Osteocyte (in vitro differentiated cells): ENCODE data around the gene RNF2. TPM values are rescaled to one million over a fixed set of nuclear protein-coding genes. Genes with fewer than 3 reads are reported as not detected.

Experiments
- DNase-seq: peaks from one replicate; pipeline ENCODE4 v3.0.0; 2021; ENCODE audit warnings: mixed read lengths; ENCODE audit not compliant: unreplicated experiment; ENCODE audit errors: extremely low spot score
- H3K27ac Mint-ChIP-seq: one replicate; pipeline ENCODE4 v1.8.0; 2021; ENCODE audit warnings: mild to moderate bottlenecking, mixed read lengths; ENCODE audit not compliant: unreplicated experiment
- H3K27me3 Mint-ChIP-seq: one replicate; pipeline ENCODE4 v1.8.0; 2021; ENCODE audit warnings: mixed read lengths; ENCODE audit not compliant: unreplicated experiment
- H3K36me3 Mint-ChIP-seq: one replicate; pipeline ENCODE4 v1.8.0; 2021; ENCODE audit warnings: mixed read lengths; ENCODE audit not compliant: unreplicated experiment
- H3K4me1 Mint-ChIP-seq: one replicate; pipeline ENCODE4 v1.8.0; 2021; ENCODE audit warnings: mixed read lengths; ENCODE audit not compliant: unreplicated experiment
- H3K4me3 Mint-ChIP-seq: one replicate; pipeline ENCODE4 v1.8.0; 2021; ENCODE audit warnings: mild to moderate bottlenecking, moderate library complexity, mixed read lengths; ENCODE audit not compliant: unreplicated experiment
- H3K9me3 Mint-ChIP-seq: one replicate; pipeline ENCODE4 v1.8.0; 2021; ENCODE audit warnings: mixed read lengths; ENCODE audit not compliant: unreplicated experiment
- CTCF ChIP-seq: fragments of 200-600 bp; sonication (generic); IDR thresholded peaks from 2 replicates; pipeline ENCODE4 v1.5.0; 2021; ENCODE audit warnings: antibody characterized with exemption, mild to moderate bottlenecking, moderate library complexity
- total RNA-seq: library from RNA; stranded (reverse); gene quantifications from 2 replicates; pipeline ENCODE4 v1.2.1, GENCODE V29; 2021

Gene RNF2
- total RNA-seq, 1 donor from 2014 or later = 19.5 TPM

DNA sequence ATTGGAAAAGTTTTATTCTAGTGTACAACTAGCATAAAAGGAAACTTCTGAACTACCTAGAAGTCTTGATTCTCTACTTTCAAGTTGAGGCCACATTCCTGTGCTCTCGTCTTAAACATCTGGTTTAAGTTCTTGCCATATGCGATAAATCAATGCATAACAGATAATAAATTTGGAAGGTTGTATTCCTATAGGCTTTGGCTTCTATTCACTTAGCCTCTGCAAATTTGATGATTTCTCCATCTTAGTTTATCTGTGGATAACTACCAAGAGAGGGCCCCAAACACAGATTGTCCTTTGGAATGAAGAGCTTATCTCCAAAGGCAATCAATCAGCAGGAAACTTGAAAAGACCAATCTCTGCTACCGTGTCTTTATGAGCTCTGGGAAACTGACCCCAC is 11.7 kb upstream of the RNF2 start:
- Mint-ChIP-seq H3K4me1 (peaks cover 1% of the 10 kb centered on the region), H3K27ac (no peak overlapping the region), H3K27me3 (peaks cover 48% of the 10 kb centered on the region), H3K9me3 (peaks cover 7% of the 10 kb centered on the region), H3K36me3 (peaks cover 2% of the 10 kb centered on the region), H3K4me3 (no peak overlapping the region)
- DNase-seq = no peak
- TF ChIP-seq CTCF = no peak

DNA sequence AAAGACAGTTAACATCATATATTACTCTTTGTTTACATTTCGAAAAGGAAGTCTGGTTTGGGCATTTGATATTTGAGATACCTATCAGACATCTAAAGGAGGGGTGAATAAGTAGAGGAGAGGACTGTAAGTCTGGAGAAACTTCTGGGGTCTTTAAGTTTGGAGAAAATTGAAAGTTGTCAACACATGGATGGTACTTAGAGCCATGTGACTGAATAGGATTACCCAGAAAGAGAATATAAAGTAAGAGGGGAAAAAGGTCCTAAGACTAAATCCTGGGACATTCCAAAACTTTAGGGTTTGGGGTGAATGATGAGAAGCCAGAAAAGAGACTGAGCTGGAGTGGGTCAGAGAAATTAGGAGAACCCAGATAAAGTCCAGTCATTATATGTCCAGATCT is 10.1 kb upstream of the RNF2 start:
- Mint-ChIP-seq H3K4me1 (peaks cover 4% of the 10 kb centered on the region), H3K4me3 (no peak overlapping the region), H3K36me3 (no peaks in the 10 kb centered on the region), H3K27me3 (peaks cover 37% of the 10 kb centered on the region), H3K9me3 (no peaks in the 10 kb centered on the region), H3K27ac (no peak overlapping the region)
- TF ChIP-seq CTCF = no peak
- no peak for DNase-seq

- Mint-ChIP-seq H3K4me1 (peaks cover 9% of the 10 kb centered on the region), H3K27ac (no peak overlapping the region), H3K36me3 (no peaks in the 10 kb centered on the region), H3K9me3 (no peaks in the 10 kb centered on the region), H3K27me3 (peaks cover 23% of the 10 kb centered on the region), H3K4me3 (no peak overlapping the region)
- DNase-seq = no peak
- no peak for TF ChIP-seq CTCF
Measured at GRCh38 chr1:185038813-185039376, 6.5 kb upstream of the RNF2 start.

GRCh38 chr1:185039726-185040407 is 5.5 kb upstream of the RNF2 start:
- peaks cover 10% of the 10 kb centered on the region for H3K4me1 Mint-ChIP-seq
- H3K36me3 Mint-ChIP-seq = no peaks in the 10 kb centered on the region
- H3K4me3 Mint-ChIP-seq = no peak overlapping the region
- H3K27me3 Mint-ChIP-seq = peaks cover 19% of the 10 kb centered on the region
- TF ChIP-seq CTCF = no peak
- H3K9me3 Mint-ChIP-seq = no peaks in the 10 kb centered on the region
- no peak for DNase-seq
- H3K27ac Mint-ChIP-seq = no peak overlapping the region

DNA sequence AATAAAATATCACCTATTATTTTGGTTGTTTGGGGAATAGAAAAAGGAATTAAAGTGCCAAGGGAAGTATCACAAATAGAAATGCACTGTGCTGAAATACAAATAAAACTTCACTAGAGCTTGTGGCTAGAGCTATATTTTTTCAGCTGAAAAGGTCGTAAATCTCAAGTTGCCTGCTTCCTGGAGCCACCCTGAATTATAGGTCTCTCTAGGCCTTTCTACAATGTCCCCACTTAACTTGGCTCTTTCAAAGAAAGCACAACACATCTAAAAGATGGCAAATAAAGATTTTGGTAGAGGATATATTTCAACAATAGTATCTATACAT is 5.0 kb upstream of the RNF2 start:
- no peak for TF ChIP-seq CTCF
- Mint-ChIP-seq H3K4me3 (no peak overlapping the region), H3K27me3 (peaks cover 14% of the 10 kb centered on the region), H3K27ac (no peak overlapping the region), H3K4me1 (peaks cover 11% of the 10 kb centered on the region), H3K9me3 (no peaks in the 10 kb centered on the region), H3K36me3 (no peaks in the 10 kb centered on the region)
- no peak for DNase-seq
